Caco-2 (cell line): ENCODE data around the gene P3H1. TPM values are rescaled to one million over a fixed set of nuclear protein-coding genes. Genes with fewer than 3 reads are reported as not detected.

Experiments
- BruUV-seq: library from RNA; stranded (reverse); fragments of 400-500 nt; replicated peaks from 2 replicates; lab custom pipeline; 2021; lab: Mats Ljungman, UMichigan
- CTCF ChIA-PET: fragments of 300-600 bp; sonication (Branson Sonifier 250); formaldehyde crosslinking; loops from one replicate; lab custom pipeline; 2022; ENCODE audit warnings: antibody characterized with exemption; lab: Charles Lee
- POLR2A ChIA-PET: fragments of 300-600 bp; sonication (Branson Sonifier 250); formaldehyde crosslinking; loops from one replicate; lab custom pipeline; 2022; ENCODE audit warnings: antibody characterized with exemption; lab: Charles Lee
- DNase-seq, 2 experiments: peaks; one replicate each; pipeline versions ENCODE4 v3.0.0 to v3.0.0-alpha.2; 2020 to 2022
- H3K27me3 ChIP-seq: replicated peaks from 2 replicates; pipeline ENCODE4 v1.6.0; 2011; ENCODE audit warnings: low read length; ENCODE audit not compliant: control insufficient read depth, insufficient read depth
- H3K36me3 ChIP-seq: 2 replicates; pipeline ENCODE4 v1.5.1; 2011; ENCODE audit warnings: low read length; ENCODE audit not compliant: control insufficient read depth, insufficient read depth
- H3K4me1 ChIP-seq: fragments of 250-450 bp; sonication (Bioruptor Pico); 2 replicates; pipeline ENCODE4 v1.5.1; 2020; ENCODE audit warnings: mild to moderate bottlenecking
- H3K4me3 ChIP-seq: 2 replicates; pipeline ENCODE4 v1.5.1; 2011; ENCODE audit warnings: low read depth, mild to moderate bottlenecking, control low read depth, low read length
- H3K9me3 ChIP-seq: fragments of 250-450 bp; sonication (Bioruptor Pico); 2 replicates; pipeline ENCODE4 v1.5.1; 2020; ENCODE audit warnings: mild to moderate bottlenecking, moderate library complexity
- H3K27ac Mint-ChIP-seq: one replicate; pipeline ENCODE4 v1.8.0; 2022; ENCODE audit warnings: mixed read lengths; ENCODE audit not compliant: unreplicated experiment
- H3K27me3 Mint-ChIP-seq: one replicate; pipeline ENCODE4 v1.8.0; 2022; ENCODE audit warnings: mixed read lengths; ENCODE audit not compliant: insufficient read depth, unreplicated experiment
- H3K36me3 Mint-ChIP-seq: one replicate; pipeline ENCODE4 v1.8.0; 2022; ENCODE audit warnings: mild to moderate bottlenecking, mixed read lengths; ENCODE audit not compliant: insufficient read depth, unreplicated experiment
- H3K4me1 Mint-ChIP-seq: one replicate; pipeline ENCODE4 v1.8.0; 2022; ENCODE audit warnings: low read depth, mixed read lengths; ENCODE audit not compliant: unreplicated experiment
- H3K4me3 Mint-ChIP-seq: one replicate; pipeline ENCODE4 v1.8.0; 2022; ENCODE audit warnings: mild to moderate bottlenecking, moderate library complexity, mixed read lengths; ENCODE audit not compliant: unreplicated experiment
- H3K9me3 Mint-ChIP-seq: one replicate; pipeline ENCODE4 v1.8.0; 2022; ENCODE audit warnings: mixed read lengths; ENCODE audit not compliant: unreplicated experiment
- CTCF ChIP-seq, 2 experiments: fragments of 200-600 bp in 1 of 2; IDR thresholded peaks; 1 replicate in 1 of 2; 2 replicates in 1 of 2; pipeline versions ENCODE4 v1.5.1 to v1.8.0; 2011 to 2022; ENCODE audit warnings: antibody characterized with exemption in 1 of 2, control low read depth in 1 of 2, inconsistent platforms in 1 of 2, low read depth in 1 of 2, low read length in 1 of 2, mild to moderate bottlenecking in 1 of 2, moderate library complexity in 1 of 2; ENCODE audit not compliant: insufficient read depth in 1 of 2, severe bottlenecking in 1 of 2, unreplicated experiment in 1 of 2
- intact Hi-C: fragments of 100-400 bp; cut with micrococcal nuclease; formaldehyde crosslinking; loops from one replicate; pipeline ENCODE4 v1.10.0; 2022; ENCODE audit not compliant: unreplicated experiment
- total RNA-seq: library from RNA; stranded (reverse); gene quantifications from 2 replicates; pipeline ENCODE4 v1.2.3, GENCODE V29; 2022

The P3H1 gene
- total RNA-seq, 1 experiment from 2014 or later: 20.5 TPM

- Mint-ChIP-seq H3K4me3 (no peak within 1 kb of the TSS), H3K27ac (no peak within 1 kb of the TSS), H3K4me1 (no peaks in the 10 kb centered on the region), H3K36me3 (peaks cover 24% of the 10 kb centered on the region), H3K9me3 (no peaks in the 10 kb centered on the region), H3K27me3 (no peaks in the 10 kb centered on the region)
- Histone ChIP-seq H3K9me3 (no peaks in the 10 kb centered on the region), H3K4me1 (no peaks in the 10 kb centered on the region), H3K27me3 (no peaks in the 10 kb centered on the region), H3K36me3 (no peaks in the 10 kb centered on the region), H3K4me3 (no peak within 1 kb of the TSS)
- no peak for DNase-seq
- no peak for TF ChIP-seq CTCF (IDR thresholded peaks at IDR 0.05; ENCODE audit: insufficient read depth in 1 of 2, low read depth in 1 of 2, low read length in 1 of 2, severe bottlenecking in 1 of 2, unreplicated experiment in 1 of 2)
- intact Hi-C loops: no loop called here
- ChIA-PET POLR2A (no interaction called here), CTCF (no interaction called here)
- no TSS peak for BruUV-seq
These were observed 18.3 kb upstream of the P3H1 start, which contains the start of gene TMEM269 for GRCh38 chr1:42784946-42785693. Gene TMEM269, plus strand, starts transcription at chr1:42784991. Its CDS starts 4,903 bp downstream, at chr1:42789894.

DNA sequence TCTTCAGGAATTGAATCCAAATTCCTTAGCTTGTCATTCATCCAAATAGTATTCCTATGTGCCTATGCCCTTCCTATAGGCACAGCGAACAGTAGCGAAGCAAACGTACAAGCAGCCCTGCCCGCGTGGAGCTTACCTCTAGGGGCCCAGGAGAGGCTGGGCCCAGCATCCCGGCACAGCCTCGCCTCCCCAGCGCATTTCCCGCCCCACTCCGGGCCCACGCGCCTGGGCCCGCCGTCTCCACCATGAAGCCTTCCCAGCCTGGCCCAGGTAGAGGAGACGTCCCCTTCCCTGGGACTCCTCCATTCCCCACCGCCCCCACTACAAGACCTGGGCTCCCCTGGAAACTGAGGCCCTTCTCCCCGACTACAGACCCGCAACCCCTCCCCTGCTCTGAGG lies 17.7 kb upstream of the P3H1 start:
- H3K4me1 Mint-ChIP-seq: no peaks in the 10 kb centered on the region
- H3K4me3 Mint-ChIP-seq: no peak overlapping the region
- ChIA-PET CTCF (no interaction called here), POLR2A (no interaction called here)
- intact Hi-C loops: no loop called here
- no TSS peak for BruUV-seq
- H3K36me3 Mint-ChIP-seq: peaks cover 24% of the 10 kb centered on the region
- no peak overlapping the region for H3K27ac Mint-ChIP-seq
- Histone ChIP-seq H3K4me1 (no peaks in the 10 kb centered on the region), H3K4me3 (no peak overlapping the region), H3K9me3 (no peaks in the 10 kb centered on the region), H3K27me3 (no peaks in the 10 kb centered on the region), H3K36me3 (no peaks in the 10 kb centered on the region)
- no peak for TF ChIP-seq CTCF (IDR thresholded peaks at IDR 0.05; ENCODE audit: insufficient read depth in 1 of 2, low read depth in 1 of 2, low read length in 1 of 2, severe bottlenecking in 1 of 2, unreplicated experiment in 1 of 2)
- no peaks in the 10 kb centered on the region for H3K27me3 Mint-ChIP-seq
- no peaks in the 10 kb centered on the region for H3K9me3 Mint-ChIP-seq
- no peak for DNase-seq

DNA sequence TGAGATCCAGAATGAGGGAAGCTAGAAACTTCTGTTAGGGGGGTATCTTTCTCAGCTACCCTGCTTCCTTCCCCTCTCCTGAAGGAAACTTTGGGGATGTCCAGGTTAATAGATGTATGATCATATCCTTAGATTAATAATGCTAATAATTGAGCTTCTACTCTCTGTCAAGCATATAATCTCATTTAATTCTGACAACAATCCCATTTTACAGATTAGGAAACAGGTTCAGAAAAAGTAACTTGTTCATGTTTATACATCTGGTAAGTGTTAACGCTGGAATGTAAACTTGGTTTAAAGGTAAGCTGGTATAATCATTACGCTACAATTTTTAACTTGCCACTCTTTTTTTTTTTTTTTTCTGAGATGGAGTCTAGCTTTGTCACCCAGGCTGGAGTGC lies 16.3 kb upstream of the P3H1 start:
- Mint-ChIP-seq H3K27ac (no peak overlapping the region), H3K36me3 (peaks cover 33% of the 10 kb centered on the region), H3K27me3 (no peaks in the 10 kb centered on the region), H3K4me3 (no peak overlapping the region), H3K9me3 (no peaks in the 10 kb centered on the region), H3K4me1 (no peaks in the 10 kb centered on the region)
- TF ChIP-seq CTCF (IDR thresholded peaks at IDR 0.05; ENCODE audit: insufficient read depth in 1 of 2, low read depth in 1 of 2, low read length in 1 of 2, severe bottlenecking in 1 of 2, unreplicated experiment in 1 of 2): no peak
- Histone ChIP-seq H3K36me3 (no peaks in the 10 kb centered on the region), H3K4me1 (no peaks in the 10 kb centered on the region), H3K27me3 (no peaks in the 10 kb centered on the region), H3K4me3 (no peak overlapping the region), H3K9me3 (no peaks in the 10 kb centered on the region)
- DNase-seq: no peak
- ChIA-PET POLR2A (no interaction called here), CTCF (interaction anchor here (1.0 kb wide), 1 partner anchor 24 kb away, joined by 3 read pairs; no protein-coding TSS in a partner anchor)
- intact Hi-C loops: no loop called here
- BruUV-seq: no TSS peak
